ENCODE measurements around the gene PTPRM.

The PTPRM gene

DNA sequence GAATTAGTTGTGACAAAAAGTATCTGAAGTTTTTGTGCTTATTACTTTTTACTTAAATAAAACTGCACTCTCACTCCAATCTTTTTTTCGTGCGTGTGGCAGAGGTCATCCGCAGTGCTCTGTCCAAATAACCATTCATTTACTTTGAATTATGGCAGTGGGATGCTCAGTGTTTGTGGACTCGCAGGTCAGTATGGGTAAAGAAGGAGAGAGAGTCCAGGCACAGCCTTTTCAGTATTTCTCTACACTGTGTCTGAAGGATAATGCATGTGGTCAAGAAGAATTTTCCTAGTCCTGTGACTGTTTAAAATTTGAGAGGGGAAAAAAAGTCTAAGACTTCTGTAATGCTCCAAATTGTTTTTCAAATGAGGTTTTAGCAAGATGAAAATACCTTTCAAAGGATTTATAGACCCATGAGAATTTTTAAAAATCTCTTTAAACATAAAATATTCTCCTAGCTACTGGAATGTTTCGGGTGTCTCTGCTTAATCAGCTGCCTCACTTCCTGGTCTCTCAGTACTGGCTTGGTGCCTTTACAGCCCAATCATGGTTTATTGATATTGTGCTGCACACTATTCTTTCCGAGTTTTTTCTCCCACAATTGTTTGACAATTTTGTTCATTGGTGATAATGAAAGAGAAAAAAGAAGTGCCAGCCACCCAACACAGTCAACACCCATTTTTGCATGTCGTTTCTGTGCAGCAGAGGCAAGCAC, 453.2 kb downstream of the PTPRM start:
- no peaks in the 10 kb centered on the region for H3K27me3 Mint-ChIP-seq
- no peak for ATAC-seq

DNA sequence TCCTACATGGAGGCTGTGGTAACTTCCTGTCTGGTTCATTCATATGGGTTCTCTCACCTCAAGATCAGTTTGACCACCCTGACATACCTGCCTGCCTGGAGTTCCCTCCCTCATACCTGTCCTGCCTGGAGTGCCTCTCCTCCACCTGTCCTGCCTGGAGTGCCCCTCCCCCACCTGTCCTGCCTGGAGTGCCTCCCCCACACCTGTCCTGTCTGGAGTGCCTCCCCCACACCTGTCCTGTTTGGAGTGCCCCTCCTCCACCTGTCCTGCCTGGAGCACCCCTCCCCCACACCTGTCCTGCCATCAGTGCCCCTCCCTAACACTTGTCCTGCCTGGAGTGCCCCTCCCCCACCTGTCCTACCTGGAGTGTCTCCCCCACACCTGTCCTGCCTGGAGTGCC, 461.9 kb downstream of the PTPRM start:
- DNase-seq: no peak
- Mint-ChIP-seq H3K4me3 (no peak overlapping the region), H3K4me1 (no peaks in the 10 kb centered on the region), H3K27ac (no peak overlapping the region), H3K27me3 (no peaks in the 10 kb centered on the region), H3K36me3 (ENCODE audit: low read depth) (no peaks in the 10 kb centered on the region), H3K9me3 (peaks cover 9% of the 10 kb centered on the region)
- no peak for ATAC-seq

More for the DNA sequence above, 453.2 kb downstream of the PTPRM start:
- Mint-ChIP-seq H3K36me3 (ENCODE audit: low read depth) (no peaks in the 10 kb centered on the region), H3K27ac (no peak overlapping the region), H3K9me3 (no peaks in the 10 kb centered on the region), H3K4me1 (no peaks in the 10 kb centered on the region), H3K4me3 (no peak overlapping the region)
- DNase-seq: no peak

DNA sequence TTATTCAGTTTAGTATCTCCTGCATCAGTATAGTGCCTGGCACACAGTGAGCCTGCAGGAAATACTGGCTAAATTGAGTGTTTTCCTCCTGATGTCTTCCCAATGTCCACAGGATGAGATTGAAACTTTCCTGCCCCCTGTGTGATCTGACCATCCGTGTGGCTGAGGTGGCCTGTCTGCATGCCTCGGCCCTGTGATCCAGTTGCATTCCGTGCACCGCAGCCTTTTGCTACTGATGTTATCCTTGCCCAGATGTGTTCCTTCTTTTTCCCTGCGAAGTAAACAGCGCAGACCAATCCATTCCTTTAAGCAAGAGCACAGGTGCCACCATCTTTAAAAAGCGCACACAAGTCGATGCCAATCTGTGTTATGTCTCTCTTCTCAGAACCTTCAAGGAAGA, 462.6 kb downstream of the PTPRM start:
- Mint-ChIP-seq H3K4me1 (no peaks in the 10 kb centered on the region), H3K4me3 (no peak overlapping the region), H3K27me3 (no peaks in the 10 kb centered on the region), H3K9me3 (peaks cover 9% of the 10 kb centered on the region), H3K36me3 (ENCODE audit: low read depth) (no peaks in the 10 kb centered on the region), H3K27ac (no peak overlapping the region)
- DNase-seq (no peak), ATAC-seq (no peak)

DNA sequence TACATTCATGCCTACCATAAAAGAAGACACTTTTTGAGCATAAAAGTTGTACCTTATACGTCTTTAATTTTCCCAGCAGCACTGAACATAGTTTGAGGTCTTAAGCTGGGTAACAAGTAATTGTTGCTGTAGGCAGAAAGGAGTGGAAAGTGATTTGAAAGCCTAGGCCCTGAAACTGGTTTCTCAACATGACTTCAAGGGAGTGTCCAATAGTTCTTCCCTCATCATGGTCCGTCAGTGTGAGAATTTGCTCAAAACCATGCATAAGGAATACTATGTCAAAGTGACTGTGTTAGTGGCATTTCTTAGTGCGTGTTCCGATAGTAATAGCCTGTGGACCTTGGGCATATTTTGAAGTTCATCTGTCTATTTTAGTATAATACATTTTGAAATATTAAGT, 463.1 kb downstream of the PTPRM start:
- Mint-ChIP-seq H3K27ac (no peak overlapping the region), H3K9me3 (peaks cover 9% of the 10 kb centered on the region), H3K4me3 (no peak overlapping the region), H3K36me3 (ENCODE audit: low read depth) (no peaks in the 10 kb centered on the region), H3K27me3 (no peaks in the 10 kb centered on the region), H3K4me1 (no peaks in the 10 kb centered on the region)
- DNase-seq: no peak
- no peak for ATAC-seq

DNA sequence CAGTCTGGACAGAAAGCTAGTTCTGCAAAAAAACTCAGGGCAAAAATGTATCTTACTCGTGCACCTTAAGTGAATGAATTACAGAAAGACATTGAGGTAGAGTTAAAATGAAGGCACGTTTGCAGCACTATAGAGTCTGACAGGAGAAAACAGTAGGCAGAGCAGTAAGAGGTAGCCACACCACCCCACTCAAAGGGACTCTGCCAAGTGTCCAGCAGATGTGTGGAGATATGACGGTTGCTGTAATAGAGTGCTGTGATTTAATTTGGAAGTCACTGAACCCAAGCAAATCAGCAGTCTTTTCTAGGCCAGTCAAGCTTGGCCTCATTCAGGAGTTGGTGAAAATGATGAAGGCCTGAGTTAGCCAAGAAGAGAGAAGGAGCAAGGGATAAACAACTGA, 464.4 kb downstream of the PTPRM start:
- no peaks in the 10 kb centered on the region for H3K27me3 Mint-ChIP-seq
- H3K36me3 Mint-ChIP-seq (ENCODE audit: low read depth): no peaks in the 10 kb centered on the region
- H3K4me3 Mint-ChIP-seq: no peak overlapping the region
- no peak overlapping the region for H3K27ac Mint-ChIP-seq
- ATAC-seq (no peak), DNase-seq (no peak)
- no peaks in the 10 kb centered on the region for H3K4me1 Mint-ChIP-seq
- peaks cover 9% of the 10 kb centered on the region for H3K9me3 Mint-ChIP-seq

DNA sequence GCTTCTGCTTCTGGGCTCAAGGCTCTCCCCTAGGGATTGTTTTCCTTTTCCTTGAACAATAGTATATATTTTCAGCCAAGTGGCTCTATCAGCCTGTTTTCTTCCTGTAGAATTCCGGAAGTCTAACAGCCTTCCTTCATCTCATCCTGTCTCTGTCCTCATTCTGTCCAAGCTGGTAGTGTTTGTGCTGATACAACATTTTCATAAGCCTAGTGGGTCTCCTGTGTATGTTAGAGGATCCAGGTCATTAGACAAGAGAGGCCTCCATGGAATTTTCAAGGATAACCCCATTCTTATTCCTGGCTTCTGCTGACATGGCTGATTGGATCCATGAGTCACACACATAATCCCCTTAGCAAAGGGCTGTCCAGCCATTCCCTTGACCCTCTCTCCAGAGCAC, 467.6 kb downstream of the PTPRM start:
- DNase-seq (no peak), ATAC-seq (no peak)
- Mint-ChIP-seq H3K27me3 (no peaks in the 10 kb centered on the region), H3K27ac (no peak overlapping the region), H3K4me1 (no peaks in the 10 kb centered on the region), H3K4me3 (no peak overlapping the region), H3K36me3 (ENCODE audit: low read depth) (no peaks in the 10 kb centered on the region), H3K9me3 (peaks cover 4% of the 10 kb centered on the region)

DNA sequence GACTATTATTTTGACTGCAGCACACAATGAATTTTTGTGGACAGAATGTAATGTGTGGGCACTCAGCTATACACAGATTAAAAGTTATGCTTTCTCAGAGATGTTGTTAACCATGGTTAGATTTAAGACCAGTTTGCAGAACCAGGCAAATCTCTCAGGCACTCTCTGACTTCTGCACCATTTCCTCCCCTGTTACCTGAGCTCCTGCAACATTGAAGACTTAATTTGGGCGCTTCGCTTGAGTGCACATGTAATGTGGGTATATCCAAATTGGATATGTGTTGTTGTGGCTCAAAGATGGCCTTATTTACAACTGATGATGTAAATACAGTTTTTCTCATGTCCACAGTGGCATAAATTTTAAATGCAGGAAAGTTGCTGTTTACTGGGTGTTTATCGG, 469.4 kb downstream of the PTPRM start:
- Mint-ChIP-seq H3K4me1 (no peaks in the 10 kb centered on the region), H3K4me3 (no peak overlapping the region), H3K27ac (no peak overlapping the region), H3K27me3 (no peaks in the 10 kb centered on the region), H3K36me3 (ENCODE audit: low read depth) (no peaks in the 10 kb centered on the region), H3K9me3 (no peaks in the 10 kb centered on the region)
- no peak for ATAC-seq
- DNase-seq: no peak

DNA sequence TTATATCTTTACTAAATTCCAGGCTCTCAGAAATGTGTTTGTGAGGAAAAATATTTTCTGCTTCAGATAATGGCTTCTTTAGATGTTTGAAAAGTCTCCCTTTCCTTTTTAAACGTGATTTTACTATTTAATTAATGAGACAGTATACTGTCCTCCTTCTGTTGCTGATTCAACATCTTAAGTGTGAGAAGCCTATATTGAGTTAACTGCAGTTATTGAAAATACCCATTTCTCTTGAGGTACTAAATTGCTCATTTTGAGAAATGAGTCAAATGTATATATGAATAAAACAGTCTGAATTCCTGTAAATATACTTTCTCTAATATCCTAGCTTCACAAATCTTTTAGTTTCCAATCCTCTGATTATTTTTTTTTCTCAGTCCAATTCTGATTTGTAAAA, 470.2 kb downstream of the PTPRM start:
- no peak overlapping the region for H3K27ac Mint-ChIP-seq
- no peaks in the 10 kb centered on the region for H3K4me1 Mint-ChIP-seq
- H3K27me3 Mint-ChIP-seq: no peaks in the 10 kb centered on the region
- H3K36me3 Mint-ChIP-seq (ENCODE audit: low read depth): no peaks in the 10 kb centered on the region
- no peaks in the 10 kb centered on the region for H3K9me3 Mint-ChIP-seq
- no peak overlapping the region for H3K4me3 Mint-ChIP-seq
- ATAC-seq: no peak
- no peak for DNase-seq

DNA sequence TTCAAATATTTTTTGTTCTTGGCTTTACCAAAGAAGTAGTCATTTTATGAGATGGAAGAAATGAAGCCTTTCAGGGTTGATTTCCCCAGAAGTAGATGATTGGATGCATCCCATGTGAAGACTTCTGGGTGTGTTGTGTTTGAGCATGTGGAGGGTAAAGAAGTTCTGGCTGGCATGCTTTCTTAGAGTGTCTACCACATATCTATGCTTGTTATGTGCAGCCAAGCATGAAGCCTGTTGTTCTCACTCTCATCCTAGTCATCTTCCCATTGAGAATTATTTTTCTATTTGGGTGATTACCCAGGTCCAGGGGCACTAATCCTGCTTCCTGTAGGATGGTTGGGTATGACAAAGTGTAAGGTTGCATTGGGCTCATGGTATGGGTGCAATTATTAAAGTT, 472.9 kb downstream of the PTPRM start:
- Mint-ChIP-seq H3K27me3 (no peaks in the 10 kb centered on the region), H3K4me1 (no peaks in the 10 kb centered on the region), H3K27ac (no peak overlapping the region), H3K36me3 (ENCODE audit: low read depth) (no peaks in the 10 kb centered on the region), H3K4me3 (no peak overlapping the region), H3K9me3 (no peaks in the 10 kb centered on the region)
- no peak for ATAC-seq
- no peak for DNase-seq

DNA sequence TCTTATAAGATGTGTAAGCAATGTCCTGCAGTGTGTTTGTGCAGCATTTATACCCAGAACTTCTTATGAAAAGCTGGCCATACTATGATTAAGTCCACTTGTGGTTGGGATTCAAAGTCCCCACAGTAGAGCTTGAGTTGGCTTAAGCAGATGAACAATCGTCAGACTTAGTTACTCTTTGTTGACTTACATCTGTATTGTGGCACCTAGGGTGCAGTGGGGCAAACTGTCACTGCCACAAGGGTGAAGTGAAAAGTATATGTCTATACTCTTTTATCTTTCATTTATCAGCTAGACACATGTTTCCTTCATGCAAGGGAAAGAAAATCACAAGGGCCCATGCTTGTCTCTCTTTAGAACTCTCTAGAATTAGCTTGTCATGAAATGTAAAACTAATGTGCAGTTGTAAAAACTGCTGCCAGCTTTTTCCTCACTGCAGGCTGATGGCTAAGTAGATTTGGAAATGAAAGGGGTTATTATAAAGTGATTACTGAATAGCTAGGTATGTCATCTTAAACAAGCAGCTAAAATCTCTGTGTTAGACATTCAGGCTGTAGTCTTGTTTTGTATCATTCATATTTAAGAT, 474.5 kb downstream of the PTPRM start:
- no peak overlapping the region for H3K27ac Mint-ChIP-seq
- ATAC-seq (no peak), DNase-seq (no peak)
- H3K27me3 Mint-ChIP-seq: no peaks in the 10 kb centered on the region
- H3K4me3 Mint-ChIP-seq: no peak overlapping the region
- H3K9me3 Mint-ChIP-seq: no peaks in the 10 kb centered on the region
- H3K4me1 Mint-ChIP-seq: no peaks in the 10 kb centered on the region
- H3K36me3 Mint-ChIP-seq (ENCODE audit: low read depth): no peaks in the 10 kb centered on the region

DNA sequence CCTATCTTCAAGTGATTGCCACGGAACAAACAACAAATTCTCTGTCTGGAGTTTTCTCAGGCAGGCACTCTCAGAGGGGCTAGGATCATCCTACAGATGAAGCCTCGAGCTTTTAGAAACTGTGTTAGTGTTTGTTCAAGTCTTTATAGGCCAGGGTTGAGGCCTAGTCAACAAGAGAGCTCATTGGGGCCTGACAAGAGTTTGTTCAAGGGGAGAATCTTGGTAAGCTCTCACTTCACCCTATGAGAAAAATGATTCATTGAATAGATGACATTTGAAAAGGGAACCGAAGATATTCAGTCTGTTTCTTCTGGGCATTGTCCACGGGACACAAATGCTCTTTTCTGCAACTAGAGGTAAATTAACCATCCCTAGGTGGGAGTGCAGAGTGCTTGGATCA, 476.9 kb downstream of the PTPRM start:
- DNase-seq (no peak), ATAC-seq (no peak)
- Mint-ChIP-seq H3K27ac (no peak overlapping the region), H3K27me3 (no peaks in the 10 kb centered on the region), H3K4me3 (no peak overlapping the region), H3K9me3 (no peaks in the 10 kb centered on the region), H3K4me1 (no peaks in the 10 kb centered on the region), H3K36me3 (ENCODE audit: low read depth) (no peaks in the 10 kb centered on the region)

DNA sequence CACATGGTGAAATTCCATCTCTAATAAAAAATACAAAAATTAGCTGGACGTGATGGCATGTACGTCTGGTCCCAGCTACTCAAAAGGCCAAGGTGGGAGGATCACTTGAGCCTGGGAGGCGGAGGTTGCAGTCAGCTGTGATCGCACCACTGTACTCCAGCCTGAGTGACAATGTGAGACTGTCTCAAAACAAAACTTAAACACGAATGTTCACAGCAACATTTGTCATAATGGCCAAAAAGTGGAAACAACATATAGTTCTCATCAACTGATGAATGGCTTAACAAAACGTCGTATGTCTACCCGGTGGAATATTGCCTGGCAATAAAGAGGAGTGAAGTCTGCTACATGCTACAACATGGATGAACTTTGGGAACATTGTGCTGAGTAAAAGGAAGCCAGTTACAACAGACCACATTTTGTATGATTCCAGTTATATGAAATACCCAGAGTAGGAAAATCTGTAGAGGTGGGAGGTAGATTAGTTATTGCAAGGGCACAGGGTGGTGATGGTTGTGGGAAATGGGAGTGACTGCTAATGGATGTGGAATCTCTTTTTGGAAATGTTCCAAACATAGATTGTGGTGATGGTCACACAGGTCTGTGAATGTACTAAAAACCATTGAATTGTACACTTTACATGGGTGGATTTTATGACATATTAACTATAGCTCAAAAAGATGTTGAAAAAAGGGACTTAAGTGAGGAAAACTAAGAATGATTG, 478.2 kb downstream of the PTPRM start:
- Mint-ChIP-seq H3K4me1 (no peaks in the 10 kb centered on the region), H3K27me3 (no peaks in the 10 kb centered on the region), H3K36me3 (ENCODE audit: low read depth) (no peaks in the 10 kb centered on the region), H3K27ac (no peak overlapping the region), H3K9me3 (no peaks in the 10 kb centered on the region), H3K4me3 (no peak overlapping the region)
- no peak for ATAC-seq
- no peak for DNase-seq

DNA sequence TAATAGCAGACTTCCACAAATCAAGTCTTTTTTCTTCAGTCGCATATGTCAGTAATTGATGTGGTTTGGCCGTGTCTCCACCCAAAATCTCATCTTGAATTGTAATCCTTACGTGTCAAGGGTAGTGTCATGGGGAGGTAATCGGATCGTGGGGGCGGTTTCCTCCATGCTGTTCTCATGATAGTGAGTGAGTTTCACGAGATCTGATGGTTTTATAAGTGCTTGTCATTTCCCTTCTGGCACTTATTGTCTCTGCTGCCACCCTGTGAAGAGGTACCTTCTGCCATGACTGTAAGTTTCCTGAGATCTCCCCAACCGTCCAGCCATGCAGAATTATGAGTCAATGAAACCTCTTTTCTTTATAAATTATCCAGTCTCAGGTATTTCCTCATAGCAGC, 478.8 kb downstream of the PTPRM start:
- no peak for ATAC-seq
- Mint-ChIP-seq H3K27me3 (no peaks in the 10 kb centered on the region), H3K36me3 (ENCODE audit: low read depth) (no peaks in the 10 kb centered on the region), H3K4me3 (no peak overlapping the region), H3K4me1 (no peaks in the 10 kb centered on the region), H3K9me3 (no peaks in the 10 kb centered on the region), H3K27ac (no peak overlapping the region)
- DNase-seq: no peak

DNA sequence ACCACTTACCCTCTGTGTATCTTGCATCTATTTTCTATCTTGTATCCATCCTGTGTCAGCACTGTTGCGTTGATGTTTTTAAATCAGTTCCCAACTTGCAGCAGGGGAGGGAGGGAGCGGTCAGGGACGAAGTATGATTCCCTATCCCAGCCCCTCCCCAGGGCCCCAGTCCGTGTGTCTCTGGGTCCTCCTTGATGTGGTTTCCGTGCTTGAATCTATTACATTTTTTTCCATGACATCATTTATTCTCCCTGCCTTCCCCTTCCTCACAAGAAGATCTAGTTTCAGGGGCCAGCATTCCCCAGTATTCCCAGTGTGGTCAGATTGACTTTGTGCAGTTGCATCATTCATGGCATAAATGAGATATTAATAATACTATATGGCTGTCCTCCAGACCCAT, 479.3 kb downstream of the PTPRM start:
- Mint-ChIP-seq H3K27ac (no peak overlapping the region), H3K9me3 (no peaks in the 10 kb centered on the region), H3K36me3 (ENCODE audit: low read depth) (no peaks in the 10 kb centered on the region), H3K4me3 (no peak overlapping the region), H3K27me3 (no peaks in the 10 kb centered on the region), H3K4me1 (no peaks in the 10 kb centered on the region)
- DNase-seq: no peak
- ATAC-seq: no peak

DNA sequence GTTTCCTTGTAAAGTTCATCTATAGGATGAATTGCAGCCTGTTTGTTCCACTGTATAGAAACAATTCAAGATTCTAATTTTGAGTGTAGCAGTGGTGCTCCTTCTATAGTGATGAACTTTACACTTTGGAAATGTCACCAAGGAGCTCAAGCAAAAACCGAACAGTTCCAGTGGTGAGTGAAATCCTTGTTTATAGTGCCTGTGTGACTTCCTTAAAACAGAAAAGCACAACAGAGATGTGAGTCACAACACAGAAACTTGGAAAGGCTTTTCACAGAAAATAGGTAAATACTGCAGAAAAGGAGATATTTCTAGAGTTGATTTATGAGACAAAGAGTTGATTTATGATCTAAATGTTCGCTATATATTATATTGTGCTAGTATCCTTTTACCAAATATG, 482.0 kb downstream of the PTPRM start:
- H3K27me3 Mint-ChIP-seq: no peaks in the 10 kb centered on the region
- no peak for ATAC-seq
- no peak for DNase-seq
- H3K36me3 Mint-ChIP-seq (ENCODE audit: low read depth): no peaks in the 10 kb centered on the region
- H3K9me3 Mint-ChIP-seq: no peaks in the 10 kb centered on the region
- no peaks in the 10 kb centered on the region for H3K4me1 Mint-ChIP-seq
- no peak overlapping the region for H3K4me3 Mint-ChIP-seq
- no peak overlapping the region for H3K27ac Mint-ChIP-seq

All from activated naive CD8-positive, alpha-beta T cell treated with anti-CD3 and anti-CD28 coated beads, Interleukin-2, amount 50 U/mL, for 24 hours (primary cell).